DND-41 (cell line): ENCODE measurements around the gene ERG.

Source experiments
- ATAC-seq: fragments of 200-7000 bp; cut with Tn5 transposase; 3 replicates; pipeline ENCODE4 v1.9.1; 2021; ENCODE audit warnings: low read depth; ENCODE audit not compliant: insufficient read depth
- DNase-seq: peaks from one replicate; pipeline ENCODE4 v3.0.0-alpha.2; 2020
- H2AFZ ChIP-seq: 2 replicates; pipeline ENCODE4 v1.6.0; 2012; ENCODE audit warnings: low read depth, low read length
- H3K27ac ChIP-seq: 2 replicates; pipeline ENCODE4 v1.5.1; 2012; ENCODE audit warnings: low read length, inconsistent platforms
- H3K27me3 ChIP-seq: fragments of 200-600 bp; sonication (generic); 2 replicates; pipeline ENCODE4 v1.6.0; 2012; ENCODE audit warnings: low read length, mild to moderate bottlenecking, inconsistent platforms; ENCODE audit not compliant: insufficient read depth, poor library complexity
- H3K36me3 ChIP-seq: 2 replicates; pipeline ENCODE4 v1.5.1; 2012; ENCODE audit warnings: low read length, inconsistent platforms; ENCODE audit not compliant: insufficient read depth
- H3K4me1 ChIP-seq: 2 replicates; pipeline ENCODE4 v1.5.1; 2012; ENCODE audit warnings: mild to moderate bottlenecking, low read length; ENCODE audit not compliant: insufficient read depth
- H3K4me2 ChIP-seq: 2 replicates; pipeline ENCODE4 v1.6.0; 2012; ENCODE audit warnings: mild to moderate bottlenecking, moderate library complexity, low read length, inconsistent platforms; ENCODE audit not compliant: insufficient read depth
- H3K4me3 ChIP-seq, 2 experiments: fragments of 200-600 bp in 1 of 2; shearing (Covaris generic) in 1 of 2; 2 replicates each; pipeline ENCODE4 v1.5.1; 2012 to 2016; ENCODE audit warnings: inconsistent platforms in 2 of 2, low read length in 2 of 2, mild to moderate bottlenecking in 2 of 2, low read depth in 1 of 2, moderate library complexity in 1 of 2
- H3K79me2 ChIP-seq: 2 replicates; pipeline ENCODE4 v1.6.0; 2012; ENCODE audit warnings: low read length, inconsistent platforms; ENCODE audit not compliant: insufficient read depth
- H3K9ac ChIP-seq: 2 replicates; pipeline ENCODE4 v1.6.0; 2012; ENCODE audit warnings: low read depth, mild to moderate bottlenecking, inconsistent platforms, low read length, moderate library complexity
- H3K9me3 ChIP-seq: 2 replicates; pipeline ENCODE4 v1.5.1; 2012; ENCODE audit warnings: low read length, moderate library complexity, mild to moderate bottlenecking, inconsistent platforms; ENCODE audit not compliant: insufficient read depth, severe bottlenecking
- H4K20me1 ChIP-seq: 2 replicates; pipeline ENCODE4 v1.6.0; 2012; ENCODE audit warnings: low read length; ENCODE audit not compliant: insufficient read depth
- EZH2 ChIP-seq: IDR thresholded peaks from 3 replicates; pipeline ENCODE4 v1.6.1; 2012; ENCODE audit warnings: borderline replicate concordance, low read depth, mild to moderate bottlenecking, moderate library complexity, low read length, inconsistent platforms; ENCODE audit not compliant: severe bottlenecking
- TF ChIP-seq, protein P1 (sequence below): IDR thresholded peaks from 2 replicates; pipeline ENCODE4 v1.5.1; 2012; ENCODE audit warnings: borderline replicate concordance, low read length, moderate library complexity, mild to moderate bottlenecking; ENCODE audit not compliant: poor library complexity, severe bottlenecking; ENCODE audit errors: extremely low read depth

Gene ERG

DNA sequence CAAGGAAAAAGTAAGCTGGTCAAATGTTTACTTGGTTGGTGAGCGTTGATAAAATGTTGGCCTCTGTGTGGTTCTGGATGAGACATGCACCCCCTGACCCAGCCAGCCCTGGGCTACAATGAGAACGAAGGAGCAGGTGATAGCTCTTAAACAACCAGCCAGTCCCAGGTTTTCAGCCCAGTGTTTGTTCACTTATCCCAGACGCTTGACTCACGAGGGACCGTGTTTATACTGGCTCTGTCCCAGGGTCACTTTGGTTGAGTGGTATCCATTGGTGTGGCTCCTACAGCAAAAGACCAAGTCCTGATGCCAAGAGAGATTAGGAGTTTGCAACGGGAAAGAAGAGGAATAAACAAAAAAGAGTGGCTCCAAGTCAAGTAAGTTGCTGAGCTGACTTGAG is 154.6 kb downstream of the ERG start:
- Histone ChIP-seq H3K9me3 (no peaks in the 10 kb centered on the region), H3K4me1 (no peaks in the 10 kb centered on the region), H3K27me3 (peaks cover 7% of the 10 kb centered on the region), H3K4me3 (no peak overlapping the region), H3K36me3 (no peaks in the 10 kb centered on the region), H3K27ac (no peak overlapping the region), H3K4me2 (no peak overlapping the region), H4K20me1 (no peaks in the 10 kb centered on the region), H3K9ac (no peak overlapping the region), H3K79me2 (no peaks in the 10 kb centered on the region), H2AFZ (no peak overlapping the region)
- TF ChIP-seq EZH2 = no peak
- TF ChIP-seq, protein P1, sequence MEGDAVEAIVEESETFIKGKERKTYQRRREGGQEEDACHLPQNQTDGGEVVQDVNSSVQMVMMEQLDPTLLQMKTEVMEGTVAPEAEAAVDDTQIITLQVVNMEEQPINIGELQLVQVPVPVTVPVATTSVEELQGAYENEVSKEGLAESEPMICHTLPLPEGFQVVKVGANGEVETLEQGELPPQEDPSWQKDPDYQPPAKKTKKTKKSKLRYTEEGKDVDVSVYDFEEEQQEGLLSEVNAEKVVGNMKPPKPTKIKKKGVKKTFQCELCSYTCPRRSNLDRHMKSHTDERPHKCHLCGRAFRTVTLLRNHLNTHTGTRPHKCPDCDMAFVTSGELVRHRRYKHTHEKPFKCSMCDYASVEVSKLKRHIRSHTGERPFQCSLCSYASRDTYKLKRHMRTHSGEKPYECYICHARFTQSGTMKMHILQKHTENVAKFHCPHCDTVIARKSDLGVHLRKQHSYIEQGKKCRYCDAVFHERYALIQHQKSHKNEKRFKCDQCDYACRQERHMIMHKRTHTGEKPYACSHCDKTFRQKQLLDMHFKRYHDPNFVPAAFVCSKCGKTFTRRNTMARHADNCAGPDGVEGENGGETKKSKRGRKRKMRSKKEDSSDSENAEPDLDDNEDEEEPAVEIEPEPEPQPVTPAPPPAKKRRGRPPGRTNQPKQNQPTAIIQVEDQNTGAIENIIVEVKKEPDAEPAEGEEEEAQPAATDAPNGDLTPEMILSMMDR = no peak
- no peak for ATAC-seq
- DNase-seq = no peak

DNA sequence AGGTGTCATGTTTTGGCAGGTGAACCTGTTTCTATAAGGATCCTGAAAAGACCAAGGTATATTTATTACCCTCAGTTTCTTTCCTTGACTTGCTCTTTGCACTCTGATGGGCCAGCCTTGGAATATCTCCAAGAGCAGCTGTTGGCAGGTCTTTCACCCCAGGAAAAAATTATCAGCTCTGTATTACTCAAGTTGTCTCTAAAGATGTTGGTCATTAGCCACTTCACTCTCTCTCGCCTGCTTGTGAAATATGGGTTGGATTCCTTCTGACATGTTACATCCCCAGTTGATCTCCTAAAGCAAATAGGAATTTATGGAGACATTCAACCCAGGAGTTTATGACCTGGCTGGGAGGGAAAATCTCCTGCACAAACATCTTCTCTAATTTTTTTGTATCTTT is 155.5 kb downstream of the ERG start:
- Histone ChIP-seq H3K4me1 (no peaks in the 10 kb centered on the region), H2AFZ (no peak overlapping the region), H3K79me2 (no peaks in the 10 kb centered on the region), H3K4me3 (no peak overlapping the region), H3K36me3 (no peaks in the 10 kb centered on the region), H3K27ac (no peak overlapping the region), H3K27me3 (no peaks in the 10 kb centered on the region), H4K20me1 (no peaks in the 10 kb centered on the region), H3K4me2 (no peak overlapping the region), H3K9me3 (no peaks in the 10 kb centered on the region), H3K9ac (no peak overlapping the region)
- ATAC-seq (no peak), DNase-seq (no peak)
- TF ChIP-seq, protein P1 = no peak
- no peak for TF ChIP-seq EZH2

DNA sequence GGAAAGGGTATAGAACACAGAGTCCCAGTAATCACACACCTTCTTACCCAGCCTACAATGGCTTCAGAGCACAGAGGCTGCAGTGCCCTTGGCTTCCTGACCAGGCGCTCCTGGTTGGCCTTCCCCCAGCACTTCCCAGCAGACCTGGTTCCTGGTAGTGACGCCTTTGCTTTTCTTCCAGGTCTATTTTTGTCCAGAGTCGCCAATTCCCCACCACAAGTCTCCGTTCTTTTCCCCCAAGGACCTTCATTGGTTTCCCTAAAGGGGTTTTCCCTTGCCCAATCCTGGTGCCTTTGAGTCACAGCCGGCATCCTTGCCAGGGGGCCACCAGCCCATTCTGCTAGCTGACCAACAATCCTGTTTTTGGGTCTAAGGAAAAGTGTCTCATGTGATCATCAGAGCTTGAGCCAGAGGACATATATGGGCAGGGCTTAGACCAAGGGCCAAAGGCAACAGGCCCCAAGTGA is 156.7 kb downstream of the ERG start:
- TF ChIP-seq EZH2 = no peak
- TF ChIP-seq, protein P1 = no peak
- Histone ChIP-seq H3K27ac (no peak overlapping the region), H3K9me3 (no peaks in the 10 kb centered on the region), H3K79me2 (no peaks in the 10 kb centered on the region), H2AFZ (no peak overlapping the region), H3K36me3 (no peaks in the 10 kb centered on the region), H3K4me2 (no peak overlapping the region), H3K27me3 (no peaks in the 10 kb centered on the region), H3K4me3 (no peak overlapping the region), H3K4me1 (no peaks in the 10 kb centered on the region), H4K20me1 (no peaks in the 10 kb centered on the region), H3K9ac (no peak overlapping the region)
- DNase-seq = no peak
- ATAC-seq = no peak

DNA sequence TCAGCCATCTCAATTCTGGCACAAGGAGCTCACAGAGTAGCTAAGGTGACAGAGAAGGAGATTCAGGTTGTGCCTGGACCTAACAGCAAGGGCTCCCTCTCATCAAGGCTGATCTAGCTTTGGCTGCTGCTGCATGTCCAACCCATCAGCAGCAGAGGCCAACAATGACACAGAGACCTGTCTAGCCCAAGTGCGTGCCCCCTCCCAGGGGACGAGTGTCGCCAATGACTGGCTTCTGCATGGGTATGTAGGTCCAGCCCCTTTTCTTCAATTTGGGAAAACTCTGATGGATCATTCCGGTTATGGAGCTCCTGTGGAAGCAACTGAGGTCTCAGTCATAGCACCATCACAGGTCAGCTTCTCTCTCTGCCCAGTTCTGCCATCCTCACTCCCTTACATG is 158.1 kb downstream of the ERG start:
- Histone ChIP-seq H2AFZ (no peak overlapping the region), H3K9me3 (no peaks in the 10 kb centered on the region), H3K9ac (no peak overlapping the region), H3K4me3 (no peak overlapping the region), H3K27me3 (no peaks in the 10 kb centered on the region), H3K36me3 (no peaks in the 10 kb centered on the region), H4K20me1 (no peaks in the 10 kb centered on the region), H3K4me2 (no peak overlapping the region), H3K79me2 (no peaks in the 10 kb centered on the region), H3K4me1 (no peaks in the 10 kb centered on the region), H3K27ac (no peak overlapping the region)
- ATAC-seq (no peak), DNase-seq (no peak)
- TF ChIP-seq, protein P1 = no peak
- no peak for TF ChIP-seq EZH2
